VCaP (cell line): ENCODE data around the gene ELOVL2.
A peak's percentile ranks its signal among the peaks of the same experiment; 100 is the strongest.

Source experiments
- H3K27ac ChIP-seq: fragments of 450-650 bp; 2 replicates; pipeline ENCODE4 v1.5.1; 2017
- TF ChIP-seq, protein P1 (sequence below): fragments of 450-650 bp; conservative IDR thresholded peaks from 2 replicates; pipeline ENCODE4 v1.5.1; 2017; ENCODE audit warnings: mild to moderate bottlenecking, moderate library complexity

ELOVL2 gene

GRCh38 chr6:10962673-10963072 lies 81.4 kb downstream of the ELOVL2 start:
- no peak overlapping the region for H3K27ac ChIP-seq

GRCh38 chr6:10961837-10962236 lies 82.3 kb downstream of the ELOVL2 start:
- H3K27ac ChIP-seq, result no peak overlapping the region
- TF ChIP-seq, protein P1, sequence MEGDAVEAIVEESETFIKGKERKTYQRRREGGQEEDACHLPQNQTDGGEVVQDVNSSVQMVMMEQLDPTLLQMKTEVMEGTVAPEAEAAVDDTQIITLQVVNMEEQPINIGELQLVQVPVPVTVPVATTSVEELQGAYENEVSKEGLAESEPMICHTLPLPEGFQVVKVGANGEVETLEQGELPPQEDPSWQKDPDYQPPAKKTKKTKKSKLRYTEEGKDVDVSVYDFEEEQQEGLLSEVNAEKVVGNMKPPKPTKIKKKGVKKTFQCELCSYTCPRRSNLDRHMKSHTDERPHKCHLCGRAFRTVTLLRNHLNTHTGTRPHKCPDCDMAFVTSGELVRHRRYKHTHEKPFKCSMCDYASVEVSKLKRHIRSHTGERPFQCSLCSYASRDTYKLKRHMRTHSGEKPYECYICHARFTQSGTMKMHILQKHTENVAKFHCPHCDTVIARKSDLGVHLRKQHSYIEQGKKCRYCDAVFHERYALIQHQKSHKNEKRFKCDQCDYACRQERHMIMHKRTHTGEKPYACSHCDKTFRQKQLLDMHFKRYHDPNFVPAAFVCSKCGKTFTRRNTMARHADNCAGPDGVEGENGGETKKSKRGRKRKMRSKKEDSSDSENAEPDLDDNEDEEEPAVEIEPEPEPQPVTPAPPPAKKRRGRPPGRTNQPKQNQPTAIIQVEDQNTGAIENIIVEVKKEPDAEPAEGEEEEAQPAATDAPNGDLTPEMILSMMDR, result no peak

More at GRCh38 chr6:10962673-10963072, 81.4 kb downstream of the ELOVL2 start:
- TF ChIP-seq, protein P1, result no peak

GRCh38 chr6:10960171-10960570 lies 83.9 kb downstream of the ELOVL2 start:
- no peak overlapping the region for H3K27ac ChIP-seq
- TF ChIP-seq, protein P1, result no peak

GRCh38 chr6:10957414-10957886 lies 86.7 kb downstream of the ELOVL2 start:
- TF ChIP-seq, protein P1, result no peak
- H3K27ac ChIP-seq, result no peak overlapping the region

DNA sequence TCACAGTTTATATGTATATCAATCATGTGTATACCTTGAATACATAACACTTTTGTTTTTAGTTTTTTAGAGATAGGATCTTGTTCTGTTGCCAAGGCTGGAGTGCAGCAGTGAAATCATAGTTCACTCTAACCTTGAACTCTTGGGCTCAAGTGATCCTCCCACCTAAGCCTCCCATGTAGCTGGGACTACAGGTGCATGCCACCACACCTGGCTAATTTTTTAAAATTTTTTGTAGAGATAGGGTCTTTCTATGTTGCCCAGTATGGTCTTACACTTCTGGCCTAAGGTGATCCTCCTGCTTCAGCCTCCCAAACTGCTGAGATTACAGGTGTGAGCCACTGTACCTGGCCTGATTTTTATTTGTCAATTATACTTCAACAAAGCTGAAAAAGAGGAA lies 87.3 kb downstream of the ELOVL2 start:
- no peak overlapping the region for H3K27ac ChIP-seq
- TF ChIP-seq, protein P1, result no peak

DNA sequence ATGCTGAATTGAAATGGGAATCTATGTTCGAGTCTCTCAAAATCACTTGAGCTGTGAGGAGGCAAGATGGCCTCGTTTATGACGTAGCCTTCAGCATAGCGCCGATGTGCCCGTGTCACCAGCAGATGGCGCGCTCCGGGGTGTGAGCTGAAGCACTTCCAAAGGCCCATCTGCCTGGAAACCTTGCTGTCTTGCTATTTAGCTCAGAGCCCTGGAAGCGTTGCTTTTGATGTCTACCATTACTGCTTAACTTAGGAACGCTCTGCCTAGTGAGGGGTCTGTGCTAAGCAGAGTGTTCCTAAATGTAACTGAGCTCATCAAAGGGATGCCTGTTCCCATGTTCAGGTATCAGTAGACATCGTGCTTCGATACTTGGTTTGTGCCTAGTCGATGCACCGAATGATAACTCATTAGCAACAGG lies 89.5 kb downstream of the ELOVL2 start:
- H3K27ac ChIP-seq, result no peak overlapping the region
- TF ChIP-seq, protein P1, result peak; percentile 37

GRCh38 chr6:10951675-10952282 lies 92.3 kb downstream of the ELOVL2 start:
- no peak overlapping the region; the same call in 1 of the 2 replicates for H3K27ac ChIP-seq
- TF ChIP-seq, protein P1, result peak; percentile 55
